Measurements from ENCODE around the gene CDCP2.

Gene CDCP2

GRCh38 chr1:54152696-54153095 is at the start of gene CDCP2:
Gene CDCP2 (minus strand): TSS chr1:54153000. CDS start chr1:54152922, 78 bp downstream.
- no peak for DNase-seq (ENCODE audit: low read depth in 2 of 2)

- DNase-seq (ENCODE audit: low read depth in 2 of 2): no peak
Measured at GRCh38 chr1:54200519-54200997, 47.8 kb upstream of the CDCP2 start.

- DNase-seq (ENCODE audit: low read depth in 2 of 2): peak; percentile 66 to 74
Measured at GRCh38 chr1:54199765-54200518, 47.1 kb upstream of the CDCP2 start, which contains the start of the genes CYB5RL and MRPL37. Gene CYB5RL (minus strand): TSS chr1:54200030. CDS start chr1:54195616, 4,414 bp downstream. Gene MRPL37 (plus strand): TSS chr1:54200167. CDS start chr1:54200244, 77 bp downstream.

- no peak for DNase-seq (ENCODE audit: low read depth in 2 of 2)
Measured at GRCh38 chr1:54199151-54199764, 46.5 kb upstream of the CDCP2 start.

GRCh38 chr1:54193453-54193852 is 40.7 kb upstream of the CDCP2 start:
- no peak for DNase-seq (ENCODE audit: low read depth in 2 of 2)

GRCh38 chr1:54191525-54191924 is 38.7 kb upstream of the CDCP2 start:
- DNase-seq (ENCODE audit: low read depth in 2 of 2): no peak

- DNase-seq (ENCODE audit: low read depth in 2 of 2): no peak
Measured at GRCh38 chr1:54190526-54190925, 37.7 kb upstream of the CDCP2 start.

GRCh38 chr1:54188291-54188690 is 35.5 kb upstream of the CDCP2 start:
- no peak for DNase-seq (ENCODE audit: low read depth in 2 of 2)

- DNase-seq (ENCODE audit: low read depth in 2 of 2): no peak
Measured at GRCh38 chr1:54186056-54186455, 33.3 kb upstream of the CDCP2 start.

- DNase-seq (ENCODE audit: low read depth in 2 of 2): no peak
Measured at GRCh38 chr1:54180701-54181360, 28.0 kb upstream of the CDCP2 start.

GRCh38 chr1:54178296-54179070 is 25.7 kb upstream of the CDCP2 start:
- DNase-seq (ENCODE audit: low read depth in 2 of 2): no peak

- no peak for DNase-seq (ENCODE audit: low read depth in 2 of 2)
Measured at GRCh38 chr1:54177726-54178125, 24.9 kb upstream of the CDCP2 start.

- DNase-seq (ENCODE audit: low read depth in 2 of 2): no peak
Measured at GRCh38 chr1:54176621-54177327, 24.0 kb upstream of the CDCP2 start.

- no peak for DNase-seq (ENCODE audit: low read depth in 2 of 2)
Measured at GRCh38 chr1:54174106-54174505, 21.3 kb upstream of the CDCP2 start.

- no peak for DNase-seq (ENCODE audit: low read depth in 2 of 2)
Measured at GRCh38 chr1:54173681-54174080, 20.9 kb upstream of the CDCP2 start.

- no peak for DNase-seq (ENCODE audit: low read depth in 2 of 2)
Measured at GRCh38 chr1:54172614-54173599, 20.1 kb upstream of the CDCP2 start.

GRCh38 chr1:54171606-54172005 is 18.8 kb upstream of the CDCP2 start:
- DNase-seq (ENCODE audit: low read depth in 2 of 2): no peak

GRCh38 chr1:54171016-54171415 is 18.2 kb upstream of the CDCP2 start:
- DNase-seq (ENCODE audit: low read depth in 2 of 2): no peak

- DNase-seq (ENCODE audit: low read depth in 2 of 2): no peak
Measured at GRCh38 chr1:54169068-54169467, 16.3 kb upstream of the CDCP2 start.
